DMS114 treated with DMSO at 0.1 percent for 48 hours (cell line): ENCODE results near the gene GPR171.

Source experiments
- DNase-seq: peaks from one replicate; lab custom pipeline; 2025; ENCODE audit not compliant: unreplicated experiment; lab: John Stamatoyannopoulos, UW

The GPR171 gene

GRCh38 chr3:151213881-151214280 lies 10.9 kb upstream of the GPR171 start:
- DNase-seq, result no peak

GRCh38 chr3:151213151-151213550 lies 10.1 kb upstream of the GPR171 start:
- no peak for DNase-seq

DNA sequence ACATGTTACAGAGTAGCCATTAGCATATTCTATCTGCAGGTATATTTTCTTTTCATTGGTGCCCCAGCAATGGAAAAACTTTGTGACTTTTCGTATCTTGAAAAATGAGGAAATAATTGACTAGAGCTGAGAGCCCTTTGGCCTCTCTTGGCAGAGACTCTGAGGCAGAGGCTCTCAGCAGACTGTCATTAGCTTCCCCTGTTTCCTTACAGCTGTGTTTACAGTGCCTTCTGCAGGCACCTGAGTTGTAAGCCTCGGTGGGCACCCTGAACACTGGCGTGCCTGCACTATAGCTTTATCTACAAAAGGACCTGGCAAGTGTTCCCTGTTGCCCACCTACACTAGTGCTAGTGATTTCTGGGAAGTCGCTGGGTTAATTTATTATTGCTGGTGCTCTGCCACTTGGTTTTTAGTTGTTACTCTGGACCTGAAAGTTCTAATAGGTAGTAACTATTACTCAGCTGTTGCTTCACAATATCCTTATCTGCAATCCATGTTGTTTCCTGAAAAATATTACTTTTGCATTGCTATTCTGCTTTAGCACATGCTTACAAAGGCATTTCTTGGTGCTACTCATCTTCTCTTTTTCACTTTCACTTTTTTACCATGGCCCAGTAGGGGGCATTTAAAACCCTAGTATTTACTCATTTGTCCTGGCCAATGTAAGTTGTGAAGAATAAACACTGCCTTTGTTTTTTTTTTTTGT lies 7.8 kb upstream of the GPR171 start:
- DNase-seq, result no peak

- no peak for DNase-seq
These were observed 6.6 kb upstream of the GPR171 start for GRCh38 chr3:151209654-151210053.

DNA sequence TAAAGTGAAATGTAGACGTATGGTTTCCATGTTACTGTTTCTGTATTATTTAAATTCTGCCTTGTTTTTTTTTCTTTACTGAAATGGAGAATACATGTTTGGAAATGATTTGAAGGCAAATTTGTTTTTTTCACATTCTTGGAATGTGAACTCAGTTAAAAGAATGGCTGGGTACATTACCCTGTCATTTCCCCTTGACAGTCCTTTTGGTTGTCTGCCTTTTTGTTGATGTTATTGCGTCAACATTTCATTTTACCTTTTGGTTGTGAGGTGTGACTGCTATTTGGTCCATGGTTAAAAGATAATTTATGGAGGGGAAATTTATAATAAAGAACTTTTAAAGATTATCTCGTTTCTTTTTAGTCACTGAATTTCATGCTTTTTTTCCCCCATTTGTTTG lies 3.2 kb upstream of the GPR171 start:
- no peak for DNase-seq

GRCh38 chr3:151205482-151205881 lies 2.5 kb upstream of the GPR171 start:
- no peak for DNase-seq

DNA sequence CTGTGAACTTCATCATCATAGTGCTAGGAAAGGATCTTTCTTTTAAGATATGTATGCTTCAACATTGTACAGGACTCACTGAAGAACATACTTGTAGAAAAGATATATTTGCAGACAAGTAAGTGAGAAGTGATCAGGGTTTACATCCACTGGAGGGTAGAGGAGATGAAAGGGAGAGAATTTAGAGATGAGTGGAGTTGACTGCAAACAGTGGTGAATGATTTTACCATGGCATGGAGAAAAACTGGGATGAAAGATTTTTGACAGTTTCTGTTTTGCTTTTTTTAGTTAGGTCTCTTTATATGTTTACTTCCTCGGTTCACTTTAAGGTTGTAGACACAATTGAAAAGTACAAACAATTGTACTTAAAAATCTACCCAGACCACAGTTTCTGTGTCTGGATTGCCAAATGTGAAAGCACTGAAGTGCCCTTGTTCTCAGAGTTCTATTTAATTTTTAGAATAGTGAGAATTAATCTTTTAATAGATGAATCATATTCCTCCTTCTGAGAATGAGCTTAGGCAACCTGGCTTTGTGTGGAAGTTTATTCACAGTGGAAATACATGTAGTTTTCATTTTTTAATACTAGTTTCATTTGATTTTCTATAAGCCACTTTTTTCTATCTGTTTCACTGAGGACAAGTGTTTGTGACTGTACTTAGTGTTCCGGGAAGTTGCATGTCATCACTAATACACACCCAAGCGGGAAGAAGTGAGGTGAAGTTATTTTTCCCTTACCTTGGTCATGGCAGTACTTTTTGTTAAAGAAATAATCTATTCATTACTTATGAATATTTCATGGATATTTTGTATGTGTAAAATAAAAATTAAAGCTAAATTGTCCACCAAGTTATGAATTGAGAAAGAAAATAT lies 1.8 kb upstream of the GPR171 start:
- no peak for DNase-seq

GRCh38 chr3:151201051-151201730 lies 1.8 kb downstream of the GPR171 start:
- DNase-seq, result no peak

DNA sequence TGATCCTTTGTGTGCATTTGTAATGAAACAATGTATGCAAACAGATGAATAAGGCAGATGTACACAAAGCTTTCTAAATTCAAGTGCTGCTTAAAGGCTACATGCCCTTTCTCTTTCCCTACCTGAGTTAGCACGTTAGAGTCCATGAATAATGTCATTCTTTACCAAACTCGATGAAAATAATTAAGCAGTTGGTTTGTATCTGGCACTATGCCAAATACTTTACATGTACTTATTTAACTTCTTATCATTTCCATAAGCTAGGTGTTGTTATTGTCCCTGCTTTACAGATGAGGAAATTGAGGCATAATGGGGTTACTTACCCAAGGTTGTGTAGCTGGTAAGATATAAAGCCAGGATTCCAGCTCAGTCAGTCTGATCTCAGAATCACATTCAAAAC lies 2.4 kb downstream of the GPR171 start:
- no peak for DNase-seq

DNA sequence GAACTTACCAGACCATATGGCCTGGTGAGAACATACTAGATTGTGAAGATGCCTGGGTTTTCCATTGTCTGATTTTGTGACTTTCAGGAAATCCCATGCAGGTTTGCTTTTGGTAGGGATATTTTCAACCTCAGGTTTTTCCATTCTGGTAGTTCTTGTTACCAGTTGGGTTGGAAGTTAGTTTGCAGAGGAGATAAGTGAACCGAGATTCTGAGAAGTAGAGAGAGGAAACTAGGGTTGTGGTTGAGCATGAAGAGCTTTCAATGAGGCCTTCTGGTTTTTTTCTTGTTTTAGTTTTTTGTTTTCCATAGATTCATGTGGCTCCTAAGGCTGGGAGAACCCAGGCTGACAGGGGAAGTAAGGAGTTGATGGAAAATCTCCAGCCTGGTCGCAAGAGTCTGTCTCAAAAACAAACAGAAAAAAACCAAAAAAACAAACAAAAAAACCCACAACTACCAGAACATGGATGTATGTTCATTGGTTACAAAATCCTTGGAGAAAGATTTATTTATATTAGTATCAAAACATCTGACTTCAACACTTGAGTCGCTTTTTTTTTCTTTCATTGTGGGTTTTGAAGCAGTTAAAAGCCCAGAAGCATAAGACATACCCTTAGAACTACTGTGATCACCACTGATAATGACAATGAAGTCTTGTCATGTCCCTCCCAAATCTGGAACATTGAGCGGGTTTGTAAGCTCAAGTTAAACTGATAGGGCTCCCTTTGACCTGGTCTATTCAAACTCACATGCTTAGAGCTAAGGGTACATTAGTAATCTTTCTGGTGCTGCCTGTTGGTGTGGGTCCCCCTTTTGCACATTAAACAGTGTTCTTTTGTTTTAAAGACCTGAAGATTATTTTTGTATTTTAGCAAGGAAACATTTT lies 3.2 kb downstream of the GPR171 start:
- no peak for DNase-seq

- no peak for DNase-seq
These were observed 4.2 kb downstream of the GPR171 start for GRCh38 chr3:151198849-151199248.

- no peak for DNase-seq
These were observed 4.8 kb downstream of the GPR171 start for GRCh38 chr3:151197981-151198767.

GRCh38 chr3:151197228-151197627 lies 5.8 kb downstream of the GPR171 start:
- DNase-seq, result no peak

DNA sequence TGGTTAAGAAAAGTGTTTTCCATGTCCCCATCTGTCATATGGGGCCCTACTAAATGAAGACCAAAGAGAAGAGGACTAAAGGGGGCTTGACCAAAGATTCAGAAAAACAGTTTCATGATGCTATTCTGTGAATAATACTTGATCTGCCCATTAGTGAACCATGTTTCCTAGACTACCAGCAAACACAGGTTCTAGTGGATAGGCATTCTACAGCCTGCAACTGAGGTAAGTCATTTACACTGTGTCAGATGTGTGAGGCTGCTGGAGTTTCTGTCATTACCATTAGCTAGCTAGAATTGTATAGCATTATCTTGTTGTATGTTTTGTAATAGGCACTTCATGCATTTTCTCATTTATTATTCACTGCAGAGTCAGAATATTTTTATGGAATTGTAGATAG lies 6.6 kb downstream of the GPR171 start:
- no peak for DNase-seq

- DNase-seq, result no peak
These were observed 7.2 kb downstream of the GPR171 start for GRCh38 chr3:151195826-151196225.

GRCh38 chr3:151192545-151192944 lies 10.5 kb downstream of the GPR171 start:
- no peak for DNase-seq

- DNase-seq, result no peak
These were observed 11.9 kb downstream of the GPR171 start for GRCh38 chr3:151191095-151191494.

GRCh38 chr3:151183265-151183671 lies 19.7 kb downstream of the GPR171 start:
- DNase-seq, result no peak

DNA sequence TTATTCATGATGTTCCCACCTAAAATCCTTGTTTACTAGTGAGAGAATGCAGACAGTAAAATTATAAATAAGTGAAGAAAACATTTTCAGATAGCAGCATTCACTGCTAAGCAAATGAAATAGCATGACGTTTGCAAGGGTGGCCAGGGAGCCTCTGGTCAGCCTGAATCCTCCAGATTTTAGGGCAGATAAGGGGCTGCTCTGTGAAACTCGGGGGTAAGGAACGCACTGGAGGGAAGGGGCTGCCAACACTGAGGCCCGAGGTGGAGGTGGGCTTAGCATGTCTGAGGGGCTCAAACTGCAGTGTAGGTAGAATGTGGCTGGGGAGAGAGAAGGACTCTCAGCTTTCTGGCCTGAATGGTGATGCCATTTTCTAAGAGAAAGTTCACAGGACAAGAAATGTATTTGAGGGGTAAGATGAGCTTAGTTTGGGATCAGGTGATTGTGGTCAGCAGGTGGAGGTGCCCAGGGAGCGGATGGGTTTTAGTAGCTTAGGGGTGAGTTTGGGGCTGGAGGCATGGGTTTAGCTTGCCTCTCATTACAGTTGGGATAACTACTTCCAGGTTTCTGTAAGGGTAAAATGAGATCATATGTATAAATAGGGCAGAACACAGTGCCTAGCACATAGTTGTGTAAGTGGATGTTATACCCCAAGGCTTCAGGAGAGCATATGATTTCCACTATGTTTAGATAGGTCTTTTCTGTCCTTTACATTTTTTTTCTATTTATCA lies 20.5 kb downstream of the GPR171 start:
- DNase-seq, result no peak
